Measurements from ENCODE around the gene AK2.

GRCh38 chr1:33041026-33041425, 4.3 kb upstream of the AK2 start:
- TF ChIP-seq, protein P1, sequence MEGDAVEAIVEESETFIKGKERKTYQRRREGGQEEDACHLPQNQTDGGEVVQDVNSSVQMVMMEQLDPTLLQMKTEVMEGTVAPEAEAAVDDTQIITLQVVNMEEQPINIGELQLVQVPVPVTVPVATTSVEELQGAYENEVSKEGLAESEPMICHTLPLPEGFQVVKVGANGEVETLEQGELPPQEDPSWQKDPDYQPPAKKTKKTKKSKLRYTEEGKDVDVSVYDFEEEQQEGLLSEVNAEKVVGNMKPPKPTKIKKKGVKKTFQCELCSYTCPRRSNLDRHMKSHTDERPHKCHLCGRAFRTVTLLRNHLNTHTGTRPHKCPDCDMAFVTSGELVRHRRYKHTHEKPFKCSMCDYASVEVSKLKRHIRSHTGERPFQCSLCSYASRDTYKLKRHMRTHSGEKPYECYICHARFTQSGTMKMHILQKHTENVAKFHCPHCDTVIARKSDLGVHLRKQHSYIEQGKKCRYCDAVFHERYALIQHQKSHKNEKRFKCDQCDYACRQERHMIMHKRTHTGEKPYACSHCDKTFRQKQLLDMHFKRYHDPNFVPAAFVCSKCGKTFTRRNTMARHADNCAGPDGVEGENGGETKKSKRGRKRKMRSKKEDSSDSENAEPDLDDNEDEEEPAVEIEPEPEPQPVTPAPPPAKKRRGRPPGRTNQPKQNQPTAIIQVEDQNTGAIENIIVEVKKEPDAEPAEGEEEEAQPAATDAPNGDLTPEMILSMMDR (IDR thresholded peaks at IDR 0.05), result no peak
- no peak for TF ChIP-seq POLR2A (IDR thresholded peaks at IDR 0.05)
- no peak for TF ChIP-seq POLR2AphosphoS5 (IDR thresholded peaks at IDR 0.05)
